HTERT RPE-1 (cell line): ENCODE data around the gene SPAM1.
"Not testable (repeated sequence)": the region's sequence is repeated elsewhere in the genome, so short reads cannot be mapped to it uniquely, and the experiment has no call there.

Experiments
- in situ Hi-C: fragments of 300-500 bp; cut with MboI; formaldehyde crosslinking; loops from 4 replicates; pipeline ENCODE4 v1.14.3; 2020; ENCODE audit warnings: low sequenced_read_pairs

SPAM1 gene, protein sequence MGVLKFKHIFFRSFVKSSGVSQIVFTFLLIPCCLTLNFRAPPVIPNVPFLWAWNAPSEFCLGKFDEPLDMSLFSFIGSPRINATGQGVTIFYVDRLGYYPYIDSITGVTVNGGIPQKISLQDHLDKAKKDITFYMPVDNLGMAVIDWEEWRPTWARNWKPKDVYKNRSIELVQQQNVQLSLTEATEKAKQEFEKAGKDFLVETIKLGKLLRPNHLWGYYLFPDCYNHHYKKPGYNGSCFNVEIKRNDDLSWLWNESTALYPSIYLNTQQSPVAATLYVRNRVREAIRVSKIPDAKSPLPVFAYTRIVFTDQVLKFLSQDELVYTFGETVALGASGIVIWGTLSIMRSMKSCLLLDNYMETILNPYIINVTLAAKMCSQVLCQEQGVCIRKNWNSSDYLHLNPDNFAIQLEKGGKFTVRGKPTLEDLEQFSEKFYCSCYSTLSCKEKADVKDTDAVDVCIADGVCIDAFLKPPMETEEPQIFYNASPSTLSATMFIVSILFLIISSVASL

DNA sequence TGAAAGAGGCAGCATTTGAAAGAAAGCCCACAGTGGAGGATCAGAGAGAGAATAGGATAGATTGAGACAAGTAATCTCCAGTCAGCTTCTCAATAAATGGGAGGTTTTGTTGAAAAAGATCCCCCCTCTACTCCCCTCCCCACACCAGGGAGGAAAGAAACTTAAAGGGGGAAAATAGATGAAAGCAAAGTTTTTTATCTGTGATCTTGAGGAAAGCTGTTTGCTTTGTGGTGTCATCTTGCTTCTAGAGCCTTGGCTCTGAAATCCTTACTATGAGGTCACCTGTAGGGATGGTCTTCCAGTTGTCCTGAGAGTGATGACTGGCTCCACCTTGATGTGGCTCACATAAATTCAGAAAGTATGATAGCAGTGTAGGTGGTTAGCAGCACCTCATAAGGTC, at the start of gene SPAM1:
Gene SPAM1 (plus strand): TSS at position 301 of the 400 bp plus-strand sequence. CDS start 28,330 bp downstream, outside the sequence.
- in situ Hi-C loops: no loop called here

DNA sequence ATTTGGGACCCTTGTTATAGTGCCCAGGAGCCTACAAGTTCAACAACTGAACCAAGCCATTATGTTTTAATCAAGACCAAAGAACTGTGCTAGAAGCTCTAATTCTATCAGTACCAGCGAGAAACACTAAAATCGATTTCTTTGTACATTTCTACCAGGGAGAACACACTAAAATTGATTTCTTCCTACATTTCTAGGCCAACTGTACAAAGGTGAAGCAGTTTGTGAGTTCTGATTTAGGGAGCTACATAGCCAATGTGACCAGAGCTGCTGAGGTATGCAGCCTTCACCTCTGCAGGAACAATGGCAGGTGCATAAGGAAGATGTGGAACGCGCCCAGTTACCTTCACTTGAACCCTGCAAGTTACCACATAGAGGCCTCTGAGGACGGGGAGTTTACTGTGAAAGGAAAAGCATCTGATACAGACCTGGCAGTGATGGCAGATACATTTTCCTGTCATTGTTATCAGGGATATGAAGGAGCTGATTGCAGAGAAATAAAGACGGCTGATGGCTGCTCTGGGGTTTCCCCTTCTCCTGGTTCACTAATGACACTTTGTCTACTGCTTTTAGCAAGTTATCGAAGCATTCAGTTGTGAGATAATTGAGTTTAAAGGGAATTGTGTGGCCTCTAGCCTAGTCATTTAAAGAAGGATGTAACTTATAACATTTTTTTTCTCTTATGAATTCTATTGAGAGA, 48.3 kb upstream of the SPAM1 start:
- in situ Hi-C loops: no loop called here

DNA sequence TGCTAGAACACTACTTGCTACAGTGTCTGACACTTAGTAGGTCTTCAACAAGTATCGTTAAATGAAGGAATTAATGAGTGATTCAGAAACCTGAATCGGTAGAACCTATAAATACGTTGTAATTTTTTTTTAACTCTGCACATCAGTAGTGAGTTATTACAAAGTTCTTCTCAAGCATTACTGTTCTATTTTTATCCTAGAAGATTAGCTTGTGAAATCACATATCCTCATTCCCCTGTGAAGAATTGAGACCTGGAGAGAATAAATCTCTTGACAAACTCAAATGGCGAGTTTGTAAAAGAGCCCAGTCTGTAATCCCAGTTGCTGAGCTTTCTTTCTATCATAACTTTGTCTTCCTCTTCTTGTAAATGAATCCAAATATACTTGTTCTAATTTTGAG, 45.4 kb upstream of the SPAM1 start:
- in situ Hi-C loops: no loop called here

DNA sequence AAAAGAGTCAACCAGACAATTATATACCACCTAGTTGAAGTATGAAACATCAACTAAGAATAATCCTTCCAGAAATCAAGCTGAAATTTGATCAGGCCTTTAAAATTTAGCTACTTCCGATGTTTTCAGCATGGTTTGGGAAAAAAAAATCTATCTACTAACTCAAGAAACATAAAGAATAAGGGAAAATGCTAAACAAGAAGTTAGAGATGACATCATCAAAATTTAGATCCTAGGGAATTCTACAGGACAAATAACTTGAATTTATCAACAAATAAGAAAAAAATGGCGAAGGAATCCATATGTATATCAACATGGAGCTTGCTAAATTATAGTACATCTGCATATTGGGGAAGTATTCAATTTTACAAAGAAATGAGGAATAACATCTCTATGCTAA, 43.7 kb upstream of the SPAM1 start:
- in situ Hi-C loops: no loop called here

DNA sequence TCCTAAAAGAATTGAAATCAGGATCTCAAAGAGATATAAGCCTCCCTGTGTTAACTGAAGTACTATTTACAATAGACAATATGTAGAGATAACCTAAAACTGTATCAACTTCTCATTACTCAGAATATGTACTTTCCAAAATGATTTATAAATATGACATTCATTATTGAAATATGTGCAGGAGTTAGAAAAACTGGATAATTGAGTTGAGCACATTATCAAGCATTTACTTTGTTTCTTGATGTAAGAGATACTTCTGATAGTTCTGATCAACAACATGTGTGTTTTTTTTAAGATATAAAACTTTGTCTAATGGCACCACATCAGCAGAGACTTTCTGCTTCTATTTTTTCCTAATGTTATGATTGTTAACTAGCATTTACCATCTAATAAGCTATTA, 41.9 kb upstream of the SPAM1 start:
- in situ Hi-C loops: no loop called here

DNA sequence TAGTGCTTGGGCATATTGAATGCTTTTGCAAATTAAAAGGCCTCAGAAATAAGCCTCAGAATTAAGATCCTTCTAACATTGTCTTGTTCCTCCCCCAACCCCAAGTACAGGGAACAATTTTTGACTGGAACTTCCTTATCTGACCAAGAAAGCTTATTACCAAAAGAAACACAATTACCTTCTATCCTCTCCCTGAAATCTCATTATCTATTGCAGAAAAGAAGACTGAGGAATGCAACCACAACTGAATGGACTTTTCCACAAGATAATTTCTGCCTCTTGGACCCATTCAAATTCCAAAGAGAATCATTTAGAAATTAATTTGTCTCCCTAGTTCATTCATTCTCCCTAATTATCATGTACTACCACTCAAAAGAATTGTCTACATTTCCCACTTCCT, 36.8 kb upstream of the SPAM1 start:
- in situ Hi-C loops: no loop called here

DNA sequence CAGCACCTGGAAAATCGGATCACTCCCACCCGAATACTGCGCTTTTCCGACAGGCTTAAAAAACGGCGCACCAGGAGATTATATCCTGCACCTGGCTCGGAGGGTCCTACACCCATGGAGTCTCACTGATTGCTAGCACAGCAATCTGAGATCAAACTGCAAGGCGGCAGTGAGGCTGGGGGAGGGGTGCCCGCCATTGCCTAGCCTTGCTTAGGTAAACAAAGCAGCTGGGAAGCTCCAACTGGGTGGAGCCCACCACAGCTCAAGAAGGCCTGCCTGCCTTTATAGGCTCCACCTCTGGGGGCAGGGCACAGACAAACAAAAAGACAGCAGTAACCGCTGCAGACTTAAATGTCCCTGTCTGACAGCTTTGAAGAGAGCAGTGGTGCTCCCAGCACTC, 30.3 kb upstream of the SPAM1 start:
- in situ Hi-C loops: not testable (repeated sequence)

DNA sequence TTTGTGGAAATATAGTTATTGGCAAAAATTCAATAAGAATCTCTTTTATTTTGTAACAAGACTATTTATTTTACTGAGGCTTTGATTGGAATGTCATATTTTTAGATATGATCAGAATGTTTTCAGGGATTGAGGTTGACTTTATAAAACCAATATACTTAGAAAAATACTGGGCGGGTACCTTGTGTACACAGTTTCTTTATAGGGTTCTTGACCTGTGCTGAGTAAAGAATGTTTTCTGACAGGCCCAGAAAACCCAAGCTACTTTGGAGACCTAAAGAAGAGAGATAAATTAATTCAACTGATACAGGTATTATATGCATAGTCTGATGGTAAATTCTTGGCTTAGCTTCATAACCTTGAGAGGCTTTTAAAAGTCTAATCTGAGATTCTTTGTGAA, 23.9 kb upstream of the SPAM1 start:
- in situ Hi-C loops: no loop called here

DNA sequence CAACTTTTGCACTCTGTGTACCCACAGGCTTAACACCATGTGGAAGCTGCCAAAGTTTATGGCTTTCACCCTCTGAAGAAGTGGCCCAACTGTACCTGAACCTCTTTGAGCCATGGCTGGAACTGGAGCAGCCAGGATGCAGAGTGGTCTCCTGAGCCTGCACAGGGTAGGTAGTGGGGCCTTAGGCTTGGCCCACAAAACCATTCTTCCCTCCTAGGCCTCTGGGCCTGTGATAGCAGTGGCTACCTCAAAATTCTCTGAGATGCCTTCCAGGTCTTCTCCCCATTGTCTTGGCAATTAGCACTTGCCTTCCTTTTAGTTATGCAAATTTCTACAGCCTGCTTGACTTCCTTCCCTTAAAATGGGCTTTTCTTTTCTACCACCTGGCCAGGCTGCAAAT, 19.3 kb upstream of the SPAM1 start:
- in situ Hi-C loops: no loop called here

DNA sequence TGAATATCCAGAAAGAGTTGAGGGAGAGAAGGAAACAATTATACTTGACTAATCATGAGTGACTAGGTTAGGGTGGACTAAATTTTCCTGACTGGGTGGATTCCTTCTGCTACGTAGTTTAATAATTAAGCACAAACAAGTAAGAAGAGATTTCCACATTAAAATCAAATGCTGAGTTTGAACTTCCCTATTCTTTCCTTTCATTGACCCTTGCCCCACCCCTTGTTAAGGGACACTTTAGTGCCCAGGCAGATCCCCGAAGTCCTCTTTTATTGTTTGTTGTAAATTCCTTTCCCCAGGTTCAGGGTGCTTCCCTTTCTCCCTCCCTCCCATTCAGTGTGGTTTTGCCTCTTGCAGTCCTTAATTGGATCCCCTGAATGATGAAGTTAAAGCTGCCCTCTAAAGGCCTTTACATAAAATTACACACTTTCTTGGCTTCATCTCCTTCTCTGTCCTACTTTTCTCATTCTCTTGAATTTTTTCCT, 8.8 kb upstream of the SPAM1 start:
- in situ Hi-C loops: no loop called here

DNA sequence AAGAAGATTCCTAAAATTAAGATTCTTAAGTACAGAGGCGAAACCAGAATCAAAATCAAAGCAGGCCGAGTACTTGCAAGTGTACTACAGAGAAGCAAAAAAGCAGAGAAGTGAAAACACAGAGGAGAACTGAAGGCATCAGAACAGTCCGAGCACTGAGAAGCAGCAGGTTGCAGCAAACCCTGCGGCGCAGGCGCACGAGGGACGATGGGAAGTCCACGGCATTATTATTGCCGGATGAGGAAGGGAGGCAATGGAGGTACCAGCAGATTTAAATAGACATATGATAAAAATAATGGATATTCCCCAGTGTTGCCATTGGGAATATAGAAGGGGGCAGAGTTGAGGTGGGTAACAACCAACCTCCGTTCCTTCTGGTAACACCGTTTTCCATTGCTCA, 7.2 kb upstream of the SPAM1 start:
- in situ Hi-C loops: no loop called here

DNA sequence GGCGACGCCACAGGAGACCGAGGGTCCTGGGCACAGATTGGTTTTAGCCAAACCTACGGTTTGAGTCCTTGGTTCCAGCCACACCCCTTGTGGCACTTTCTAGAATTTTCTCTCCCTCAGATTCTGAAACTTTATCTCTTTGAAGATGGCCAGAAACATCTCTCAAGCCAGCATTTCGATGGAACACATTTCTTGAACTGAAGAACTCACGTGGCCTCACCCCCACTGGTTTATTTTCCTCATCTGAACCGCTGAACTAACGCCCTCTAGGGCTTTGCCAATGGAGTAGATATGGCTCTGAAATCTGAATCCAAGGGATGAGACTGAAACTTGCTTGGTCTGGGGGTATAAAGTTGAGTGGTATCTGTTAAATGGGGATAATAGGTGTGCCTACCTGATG, 6.7 kb upstream of the SPAM1 start:
- in situ Hi-C loops: no loop called here

DNA sequence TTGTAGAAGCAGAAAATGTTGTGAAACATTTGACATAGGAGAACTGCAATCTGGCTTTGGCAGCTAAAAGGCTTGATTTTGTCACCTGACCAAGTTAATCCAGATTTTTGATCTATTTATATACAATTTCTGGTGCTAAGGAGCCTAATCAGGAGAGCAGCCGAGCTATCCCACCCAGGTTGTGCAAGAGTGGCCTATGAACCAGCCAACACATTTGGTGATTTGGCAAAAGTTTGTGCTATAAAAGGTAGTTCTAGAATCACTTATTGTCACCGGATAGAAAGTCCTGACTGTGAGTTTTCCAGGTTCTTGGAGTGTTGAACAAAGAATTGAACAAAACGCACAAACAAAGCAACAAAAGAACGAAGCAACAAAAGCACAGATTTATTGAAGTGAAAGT, 1.4 kb upstream of the SPAM1 start:
- in situ Hi-C loops: no loop called here

DNA sequence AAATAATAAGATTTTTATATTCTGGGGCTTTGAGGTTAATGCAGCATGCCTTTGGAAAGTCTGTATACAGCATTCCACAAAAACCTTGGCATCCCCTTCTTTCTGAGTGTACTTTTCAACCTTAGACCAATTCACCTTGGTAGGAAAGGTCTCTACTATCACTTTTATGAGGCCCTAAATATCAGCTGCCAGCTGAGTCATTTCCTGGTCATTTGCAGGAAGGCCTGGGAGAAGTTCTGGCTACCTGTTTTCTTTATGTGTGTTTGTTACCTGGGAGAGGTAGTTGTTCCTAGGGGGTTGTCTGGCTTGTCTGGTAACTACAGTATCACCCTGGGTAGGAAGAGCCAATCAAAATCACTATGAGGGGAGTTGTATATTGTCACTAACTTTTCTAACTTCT, 4.1 kb downstream of the SPAM1 start:
- in situ Hi-C loops: no loop called here

DNA sequence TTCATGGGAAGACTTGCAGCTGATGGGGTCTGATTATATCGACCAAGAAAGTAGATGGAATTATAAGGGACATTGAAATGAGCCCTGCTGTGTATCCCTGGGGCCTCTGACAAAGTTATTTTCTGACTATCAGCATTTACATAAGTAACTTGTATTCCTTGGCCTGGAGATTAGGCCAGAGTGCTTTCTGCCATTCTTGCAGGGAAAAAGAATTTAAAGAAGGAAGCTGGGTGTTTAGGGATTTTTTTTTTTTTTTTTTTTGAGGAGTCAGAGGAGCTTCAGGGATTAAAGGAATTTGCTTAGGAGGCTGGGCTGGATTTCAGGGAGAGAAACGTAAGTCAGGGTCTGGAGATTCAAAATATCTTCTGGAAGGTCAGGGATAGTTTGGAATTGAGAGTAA, 4.6 kb downstream of the SPAM1 start:
- in situ Hi-C loops: no loop called here

DNA sequence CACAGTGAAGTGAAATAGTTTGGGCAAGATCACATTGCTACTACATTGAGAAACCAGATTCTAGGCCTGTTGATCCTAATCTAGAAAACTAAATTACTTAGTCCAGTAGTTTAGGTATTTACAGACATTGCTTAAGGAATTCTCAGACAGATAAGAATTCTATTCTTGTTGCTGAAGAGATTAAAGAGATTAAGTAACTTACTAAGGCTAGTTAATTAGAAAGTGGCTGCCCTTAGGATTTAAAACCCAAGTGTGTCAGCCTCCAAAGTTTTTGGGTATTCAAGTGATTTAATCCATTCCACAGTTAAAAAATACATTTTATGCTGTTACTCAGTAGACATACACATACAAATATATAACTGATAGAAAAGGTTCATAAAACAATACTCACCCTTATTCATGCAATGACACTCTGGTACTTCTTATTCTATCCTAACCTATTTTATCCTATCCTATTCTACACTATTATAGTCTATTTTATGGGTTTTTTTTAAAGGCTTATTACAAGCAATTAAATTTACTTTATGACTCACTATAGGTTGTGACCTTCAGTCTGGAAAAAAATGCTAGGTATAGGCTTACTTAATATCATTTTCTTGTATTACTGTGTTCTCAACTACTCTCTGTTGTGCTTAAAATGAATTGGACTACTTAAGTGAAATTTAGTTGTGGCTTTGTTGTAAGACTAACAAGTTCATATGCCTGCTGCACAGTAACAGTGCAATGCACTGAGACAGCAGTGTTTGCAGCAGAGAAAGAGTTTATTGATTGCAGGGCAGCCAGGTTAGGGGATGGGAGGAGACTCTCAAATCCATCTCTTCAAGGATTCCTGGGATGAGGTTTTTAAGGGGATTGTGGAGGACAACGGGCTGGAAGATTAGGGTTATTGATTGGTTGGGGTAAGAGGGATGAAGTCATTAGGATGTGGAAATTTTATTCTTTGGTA, 10.7 kb downstream of the SPAM1 start:
- in situ Hi-C loops: no loop called here

DNA sequence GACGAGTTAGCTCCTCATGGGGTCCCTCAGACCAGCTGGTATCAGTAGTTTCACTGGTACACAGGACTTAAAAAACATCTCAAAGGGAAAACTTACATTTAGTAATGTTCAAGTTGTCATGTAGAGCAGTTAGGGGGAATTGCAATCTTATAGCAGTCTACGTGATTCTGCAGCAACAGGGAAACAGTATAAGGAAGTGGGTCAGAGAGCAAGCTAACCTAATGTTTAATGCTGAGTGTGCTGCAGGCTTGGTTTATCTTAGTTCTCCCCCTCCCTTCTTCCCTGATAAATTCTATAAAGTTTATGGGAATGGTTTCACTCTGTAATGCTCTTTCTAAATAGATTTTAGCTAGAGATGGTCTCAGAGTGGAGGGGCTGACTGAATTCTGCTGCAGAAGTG, 11.3 kb downstream of the SPAM1 start:
- in situ Hi-C loops: no loop called here

DNA sequence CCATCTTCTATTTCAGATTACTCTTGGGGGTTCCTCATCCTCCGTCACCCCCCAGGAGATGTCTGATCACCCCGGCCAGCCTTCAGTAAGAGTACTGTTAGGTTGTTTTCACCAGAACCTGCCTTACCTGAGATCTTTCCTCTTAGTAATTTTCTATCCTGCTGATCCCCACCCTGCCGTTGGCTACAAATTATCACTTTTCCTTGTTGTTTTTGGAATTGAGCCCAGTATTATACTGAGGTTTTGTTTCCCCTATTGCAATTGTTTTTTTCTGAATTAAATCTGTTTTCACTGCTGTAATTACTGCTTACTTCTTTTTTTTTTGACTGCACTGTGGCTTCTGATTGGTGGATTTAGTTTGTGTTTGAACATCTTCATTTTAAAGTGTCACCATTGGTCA, 14.7 kb downstream of the SPAM1 start:
- in situ Hi-C loops: no loop called here

DNA sequence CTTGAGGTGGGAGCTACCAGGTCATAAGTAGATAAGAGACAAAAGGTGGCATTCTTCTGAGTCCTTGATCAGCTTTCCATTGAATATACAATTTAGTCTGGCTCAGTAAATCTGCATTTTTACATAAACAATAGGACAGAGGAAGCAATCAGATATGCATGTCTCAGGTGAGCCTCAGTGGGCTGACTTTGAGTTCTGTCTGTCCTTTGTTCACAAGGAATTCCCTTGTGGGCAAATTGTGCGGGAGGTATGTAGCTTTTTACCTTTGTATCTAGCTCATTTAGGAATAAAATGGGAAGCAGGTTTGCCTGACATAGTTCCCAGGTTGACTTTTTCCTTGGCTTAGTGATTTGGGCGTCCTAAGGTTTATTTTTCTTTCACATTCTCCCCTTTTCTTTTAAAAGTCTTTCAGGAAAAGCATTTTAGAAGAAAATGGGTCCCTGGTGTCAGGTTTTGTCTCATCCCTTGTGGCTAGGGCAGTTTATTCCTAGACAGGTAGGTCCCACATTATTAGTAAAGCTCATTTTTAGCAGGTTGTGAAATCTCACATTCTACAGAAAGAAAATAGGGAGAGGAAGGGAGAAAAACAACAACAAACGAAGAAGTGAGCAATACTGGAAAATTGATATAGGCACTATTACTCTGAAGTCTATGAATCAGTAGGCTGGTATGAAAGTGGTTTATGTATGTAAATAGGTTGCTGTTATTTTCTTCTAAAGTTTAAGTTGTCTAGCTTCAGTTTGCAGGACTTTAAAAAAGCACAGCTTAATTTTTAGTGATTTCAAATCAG, 16.5 kb downstream of the SPAM1 start:
- in situ Hi-C loops: no loop called here

DNA sequence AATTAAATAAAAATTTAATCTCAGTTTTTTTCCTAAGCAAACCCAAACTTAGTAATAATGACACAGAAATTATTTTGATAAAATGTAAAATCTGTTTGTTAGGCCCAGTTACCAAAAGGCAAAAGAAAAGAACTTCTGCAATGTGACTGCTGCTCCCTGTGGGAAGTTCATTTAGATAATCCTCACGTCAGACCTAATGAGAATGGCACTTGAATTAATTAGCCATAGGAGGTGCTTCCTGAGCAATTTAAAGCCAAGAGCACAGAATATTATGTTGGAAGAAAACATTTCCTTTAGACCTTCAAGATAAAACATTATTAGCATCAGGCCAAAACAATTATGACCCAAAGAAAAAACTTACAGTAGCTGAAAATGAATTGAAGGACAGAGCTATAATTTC, 19.4 kb downstream of the SPAM1 start:
- in situ Hi-C loops: no loop called here
